Measurements from ENCODE around the gene MYBBP1A. TPM values are rescaled to one million over a fixed set of nuclear protein-coding genes. Genes with fewer than 3 reads are reported as not detected.

Gene MYBBP1A
- total RNA-seq, 2 donors from 2014 or later: 28.1 to 41.6 TPM

- intact Hi-C loops (cut with DNase I, micrococcal nuclease): loop anchor here in 1 of 2 donors (10.0 kb wide), 1 partner anchor 48 kb away; no protein-coding TSS in a partner anchor
- ATAC-seq: no peak
- DNase-seq: no peak
Observed at GRCh38 chr17:4576729-4577322, 21.6 kb upstream of the MYBBP1A start.

- intact Hi-C loops (cut with DNase I, micrococcal nuclease): loop anchor here in 1 of 2 donors (10.0 kb wide), 1 partner anchor 49 kb away; no protein-coding TSS in a partner anchor
- ATAC-seq (no peak), DNase-seq (no peak)
Observed at GRCh38 chr17:4576161-4576558, 21.0 kb upstream of the MYBBP1A start.

GRCh38 chr17:4574448-4575045 is 19.4 kb upstream of the MYBBP1A start:
- DNase-seq (no peak), ATAC-seq (no peak)
- intact Hi-C loops (cut with DNase I, micrococcal nuclease): loop anchor here in 1 of 2 donors (10.0 kb wide), 1 partner anchor 50 kb away; no protein-coding TSS in a partner anchor

- no peak for ATAC-seq
- intact Hi-C loops (cut with DNase I, micrococcal nuclease): loop anchor here in 1 of 2 donors (10.0 kb wide), 1 partner anchor 51 kb away; no protein-coding TSS in a partner anchor
- DNase-seq: no peak
Observed at GRCh38 chr17:4573669-4574068, 18.5 kb upstream of the MYBBP1A start.

GRCh38 chr17:4573115-4573514 is 17.9 kb upstream of the MYBBP1A start:
- DNase-seq: no peak
- intact Hi-C loops (cut with DNase I, micrococcal nuclease): loop anchor here in 1 of 2 donors (10.0 kb wide), 1 partner anchor 52 kb away; no protein-coding TSS in a partner anchor
- ATAC-seq: no peak

- ATAC-seq (no peak), DNase-seq (no peak)
- intact Hi-C loops (cut with DNase I, micrococcal nuclease): loop anchor here in 1 of 2 donors (10.0 kb wide), 1 partner anchor 53 kb away; no protein-coding TSS in a partner anchor
Observed at GRCh38 chr17:4572131-4572530, 16.9 kb upstream of the MYBBP1A start.

- intact Hi-C loops (cut with DNase I, micrococcal nuclease): no loop called here
- DNase-seq (no peak), ATAC-seq (no peak)
Observed at GRCh38 chr17:4569591-4569990, 14.4 kb upstream of the MYBBP1A start.

GRCh38 chr17:4566785-4567184 is 11.6 kb upstream of the MYBBP1A start:
- DNase-seq: peak in 1 of 2 donors; percentile 68
- intact Hi-C loops (cut with DNase I, micrococcal nuclease): no loop called here

GRCh38 chr17:4565209-4566141 is 10.3 kb upstream of the MYBBP1A start:
- ATAC-seq (peak; percentile 71), DNase-seq (peak; percentile 72 to 81)
- intact Hi-C loops (cut with DNase I, micrococcal nuclease): loop anchor here in 1 of 2 donors (2.0 kb wide), 1 partner anchor 61 kb away; no protein-coding TSS in a partner anchor

More at GRCh38 chr17:4566785-4567184, 11.6 kb upstream of the MYBBP1A start:
- ATAC-seq: peak; percentile 51

GRCh38 chr17:4562015-4562969 is 7.1 kb upstream of the MYBBP1A start:
- intact Hi-C loops (cut with DNase I, micrococcal nuclease): no loop called here
- DNase-seq (no peak), ATAC-seq (peak; percentile 44)

GRCh38 chr17:4560837-4561256 is 5.7 kb upstream of the MYBBP1A start:
- DNase-seq (peak in 1 of 2 donors; percentile 56), ATAC-seq (no peak)
- intact Hi-C loops (cut with DNase I, micrococcal nuclease): no loop called here

- ATAC-seq (peak; percentile 76), DNase-seq (peak; percentile 92 to 93)
- intact Hi-C loops (cut with DNase I, micrococcal nuclease): no loop called here
Observed at GRCh38 chr17:4560421-4560820, 5.2 kb upstream of the MYBBP1A start, which contains the start of gene GGT6. Gene GGT6, minus strand, starts transcription at chr17:4560577. Its CDS starts 56 bp downstream, at chr17:4560521.

GRCh38 chr17:4559966-4560365 is 4.8 kb upstream of the MYBBP1A start:
- intact Hi-C loops (cut with DNase I, micrococcal nuclease): no loop called here
- DNase-seq: peak; percentile 65 to 67
- peak; percentile 48 for ATAC-seq

GRCh38 chr17:4559139-4559791 is 4.1 kb upstream of the MYBBP1A start:
- DNase-seq (peak; percentile 50 to 58), ATAC-seq (peak; percentile 22)
- intact Hi-C loops (cut with DNase I, micrococcal nuclease): no loop called here

GRCh38 chr17:4558347-4558971 is 3.3 kb upstream of the MYBBP1A start:
- intact Hi-C loops (cut with DNase I, micrococcal nuclease): no loop called here
- DNase-seq: no peak
- no peak for ATAC-seq

GRCh38 chr17:4557626-4558346 is 2.6 kb upstream of the MYBBP1A start:
- intact Hi-C loops (cut with DNase I, micrococcal nuclease): no loop called here
- DNase-seq (no peak), ATAC-seq (no peak)

All from left colon (tissue), 2 donors.